H1 (cell line): ENCODE results near the gene ADAMTSL2. TPM values are rescaled to one million over a fixed set of nuclear protein-coding genes. Genes with fewer than 3 reads are reported as not detected.

Experiments
- CTCF ChIA-PET: fragments of 300-600 bp; sonication (Branson Sonifier 250); formaldehyde crosslinking; loops from one replicate; lab custom pipeline; 2021; ENCODE audit not compliant: partially characterized antibody; lab: Charles Lee
- POLR2A ChIA-PET: fragments of 300-600 bp; sonication (Branson Sonifier 250); formaldehyde crosslinking; loops from one replicate; lab custom pipeline; 2021; ENCODE audit warnings: inconsistent platforms; ENCODE audit not compliant: partially characterized antibody; lab: Charles Lee
- DNase-seq, 2 experiments: peaks; one replicate each; pipeline versions ENCODE4 v3.0.0 to v3.0.0-alpha.2; 2010 to 2022; ENCODE audit warnings: low spot score in 2 of 2, low read depth in 1 of 2, mixed read lengths in 1 of 2
- FAIRE-seq: peaks from 2 replicates; lab custom pipeline; 2011; peaks lifted over from hg19 to GRCh38; lab: Jason Lieb, UNC
- H2AFZ ChIP-seq: 2 replicates; pipeline ENCODE4 v1.8.1; 2012; ENCODE audit warnings: low read length, inconsistent platforms
- H2AK5ac ChIP-seq: 2 replicates; pipeline ENCODE4 v1.6.1; 2013; ENCODE audit warnings: low read depth, low read length
- H2BK120ac ChIP-seq: replicated peaks from 2 replicates; pipeline ENCODE3; 2013; ENCODE audit warnings: low read depth, low read length, inconsistent platforms
- H2BK12ac ChIP-seq: 2 replicates; pipeline ENCODE4 v1.6.1; 2013; ENCODE audit warnings: low read depth, low read length
- H2BK15ac ChIP-seq: 2 replicates; pipeline ENCODE4 v1.6.1; 2013; ENCODE audit warnings: low read length
- H2BK20ac ChIP-seq: 2 replicates; pipeline ENCODE4 v1.6.1; 2013; ENCODE audit warnings: low read length
- H2BK5ac ChIP-seq: 2 replicates; pipeline ENCODE4 v1.6.1; 2013; ENCODE audit warnings: low read depth, low read length
- H3K14ac ChIP-seq: 2 replicates; pipeline ENCODE4 v1.6.1; 2013; ENCODE audit warnings: inconsistent platforms; ENCODE audit not compliant: insufficient read length
- H3K18ac ChIP-seq: 2 replicates; pipeline ENCODE4 v1.6.1; 2013; ENCODE audit warnings: low read length; ENCODE audit errors: extremely low read depth
- H3K23ac ChIP-seq: 2 replicates; pipeline ENCODE4 v1.6.1; 2013; ENCODE audit warnings: inconsistent platforms; ENCODE audit not compliant: insufficient read length
- H3K23me2 ChIP-seq: 2 replicates; pipeline ENCODE4 v1.6.1; 2013; ENCODE audit warnings: low read depth, low read length
- H3K27ac ChIP-seq: 2 replicates; pipeline ENCODE4 v1.6.1; 2011; ENCODE audit warnings: low read depth, low read length, inconsistent platforms
- H3K27me3 ChIP-seq, 4 experiments: replicated peaks in 1 of 4; 1 replicate in 1 of 4; 2 replicates in 3 of 4; pipeline versions ENCODE4 v1.6.1 to v1.8.1; 2011 to 2013; ENCODE audit warnings: low read length in 3 of 4, mild to moderate bottlenecking in 3 of 4, inconsistent platforms in 2 of 4, mixed read lengths in 2 of 4, moderate library complexity in 1 of 4; ENCODE audit not compliant: control insufficient read depth in 3 of 4, insufficient read depth in 3 of 4; ENCODE audit errors: extremely low read depth in 1 of 4
- H3K36me3 ChIP-seq, 4 experiments: 2 replicates each; pipeline versions ENCODE4 v1.6.1 to v1.8.1; 2011 to 2013; ENCODE audit warnings: mild to moderate bottlenecking in 4 of 4, low read length in 3 of 4, moderate library complexity in 2 of 4, control low read depth in 1 of 4, inconsistent platforms in 1 of 4; ENCODE audit not compliant: insufficient read depth in 4 of 4, control insufficient read depth in 2 of 4
- H3K4ac ChIP-seq: replicated peaks from 2 replicates; pipeline ENCODE3; 2013; ENCODE audit warnings: low read length, low read depth, mixed read lengths, inconsistent platforms; ENCODE audit not compliant: insufficient read length
- H3K4me1 ChIP-seq, 4 experiments: replicated peaks in 1 of 4; 1 replicate in 1 of 4; 2 replicates in 3 of 4; pipeline versions ENCODE4 v1.6.1 to v1.8.1; 2011 to 2013; ENCODE audit warnings: low read length in 3 of 4, inconsistent platforms in 2 of 4, mixed read lengths in 1 of 4; ENCODE audit not compliant: insufficient read depth in 4 of 4, control insufficient read depth in 3 of 4
- H3K4me2 ChIP-seq, 2 experiments: 2 replicates each; pipeline versions ENCODE4 v1.6.1 to v1.8.1; 2011 to 2013; ENCODE audit warnings: low read depth in 2 of 2, low read length in 2 of 2, control low read depth in 1 of 2, inconsistent platforms in 1 of 2, mild to moderate bottlenecking in 1 of 2; ENCODE audit not compliant: insufficient read depth in 1 of 2
- H3K4me3 ChIP-seq, 4 experiments: fragments of 200-600, 300-600 bp in 1 of 4; sonication (generic), shearing (Covaris generic), sonication (Bioruptor Twin) in 1 of 4; 2 replicates each; pipeline versions ENCODE4 v1.5.1 to v1.8.1; 2011 to 2016; ENCODE audit warnings: low read length in 4 of 4, low read depth in 3 of 4, control low read depth in 2 of 4, inconsistent platforms in 2 of 4, mild to moderate bottlenecking in 2 of 4, mixed read lengths in 1 of 4, moderate library complexity in 1 of 4; ENCODE audit not compliant: insufficient read depth in 2 of 4; ENCODE audit errors: extremely low read depth in 1 of 4
- H3K56ac ChIP-seq: replicated peaks from 2 replicates; pipeline ENCODE3; 2013; ENCODE audit warnings: low read depth, mild to moderate bottlenecking, mixed read lengths, low read length, inconsistent platforms; ENCODE audit not compliant: insufficient read length
- H3K79me1 ChIP-seq: 2 replicates; pipeline ENCODE4 v1.6.1; 2013; ENCODE audit warnings: low read depth, low read length, control low read depth
- H3K79me2 ChIP-seq, 2 experiments: 2 replicates each; pipeline versions ENCODE4 v1.6.1 to v1.8.1; 2012 to 2013; ENCODE audit warnings: low read length in 2 of 2, mild to moderate bottlenecking in 2 of 2, inconsistent platforms in 1 of 2; ENCODE audit not compliant: insufficient read depth in 2 of 2, control insufficient read depth in 1 of 2
- H3K9ac ChIP-seq, 4 experiments: replicated peaks in 1 of 4; 1 replicate in 1 of 4; 2 replicates in 3 of 4; pipeline versions ENCODE4 v1.6.1 to v1.8.1; 2011 to 2013; ENCODE audit warnings: low read depth in 3 of 4, low read length in 3 of 4, control low read depth in 2 of 4, mild to moderate bottlenecking in 2 of 4, moderate library complexity in 2 of 4, inconsistent platforms in 1 of 4; ENCODE audit errors: extremely low read depth in 1 of 4
- H3K9me3 ChIP-seq, 2 experiments: 2 replicates each; pipeline versions ENCODE4 v1.6.1 to v1.8.1; 2012 to 2013; ENCODE audit warnings: mild to moderate bottlenecking in 2 of 2, moderate library complexity in 2 of 2, control low read depth in 1 of 2, inconsistent platforms in 1 of 2, low read depth in 1 of 2, low read length in 1 of 2, mixed read lengths in 1 of 2; ENCODE audit not compliant: insufficient read depth in 2 of 2
- H4K20me1 ChIP-seq, 2 experiments: replicated peaks in 1 of 2; 2 replicates each; pipeline versions ENCODE3 to v1.8.1; 2011 to 2013; ENCODE audit warnings: inconsistent platforms in 2 of 2, low read length in 2 of 2, mild to moderate bottlenecking in 1 of 2; ENCODE audit not compliant: insufficient read depth in 2 of 2, control insufficient read depth in 1 of 2
- H4K5ac ChIP-seq: 2 replicates; pipeline ENCODE4 v1.6.1; 2013; ENCODE audit warnings: low read length, low read depth, mixed read lengths, inconsistent platforms; ENCODE audit not compliant: insufficient read length
- H4K8ac ChIP-seq: 2 replicates; pipeline ENCODE4 v1.8.0; 2013; ENCODE audit warnings: mild to moderate bottlenecking, moderate library complexity, low read length, inconsistent platforms; ENCODE audit not compliant: insufficient read depth; ENCODE audit errors: extremely low read depth
- H4K91ac ChIP-seq: replicated peaks from 2 replicates; pipeline ENCODE3; 2013; ENCODE audit warnings: low read length, mixed read lengths, inconsistent platforms; ENCODE audit not compliant: insufficient read length
- BACH1 ChIP-seq: IDR thresholded peaks from 2 replicates; pipeline ENCODE4 v1.6.1; 2012; ENCODE audit warnings: low read length, improper control_type of control experiment
- CTBP2 ChIP-seq: IDR thresholded peaks from 2 replicates; pipeline ENCODE4 v1.7.0; 2011; ENCODE audit warnings: borderline replicate concordance, mild to moderate bottlenecking, moderate library complexity, mixed read lengths, low read length; ENCODE audit not compliant: insufficient read depth, insufficient read length
- JUND ChIP-seq: IDR thresholded peaks from 2 replicates; pipeline ENCODE4 v1.6.1; 2011; ENCODE audit warnings: mild to moderate bottlenecking, improper control_type of control experiment, low read length
- KDM1A ChIP-seq: fragments of 200-600, 300-600 bp; sonication (generic); IDR thresholded peaks from 2 replicates; pipeline ENCODE4 v1.7.1; 2016; ENCODE audit warnings: mild to moderate bottlenecking, low read length, borderline replicate concordance
- NANOG ChIP-seq: IDR thresholded peaks from 2 replicates; pipeline ENCODE4 v1.6.1; 2011; ENCODE audit warnings: low read length, low read depth, mild to moderate bottlenecking, inconsistent platforms; ENCODE audit not compliant: insufficient read depth, poor library complexity, severe bottlenecking
- RNF2 ChIP-seq: fragments of 200-900, 300-1000 bp; sonication (generic); IDR thresholded peaks from 2 replicates; pipeline ENCODE4 v1.7.1; 2016; ENCODE audit warnings: borderline replicate concordance, low read depth, mild to moderate bottlenecking, antibody characterized with exemption, low read length; ENCODE audit not compliant: poor library complexity, severe bottlenecking; ENCODE audit errors: missing control alignments
- TAF1 ChIP-seq: IDR thresholded peaks from 2 replicates; pipeline ENCODE4 v1.6.1; 2011; ENCODE audit warnings: mild to moderate bottlenecking, low read depth, low read length
- WGBS, 2 experiments: shearing (Covaris generic) in 1 of 2; methylation state at CpG; one replicate each; pipeline versions ENCODE4 v1.1.6 to v1.1.7; 2013 to 2015; ENCODE audit warnings: low lambda C conversion rate in 2 of 2, mixed read lengths in 2 of 2, inconsistent platforms in 1 of 2, low coverage in 1 of 2, missing lambda C conversion rate in 1 of 2; ENCODE audit not compliant: insufficient replicate concordance in 2 of 2, insufficient coverage in 1 of 2, insufficient read length in 1 of 2; ENCODE audit errors: extremely low coverage in 1 of 2, missing lambda C conversion rate in 1 of 2; 5-methylcytosine and 5-hydroxymethylcytosine counted together
- polyA plus RNA-seq, 7 experiments: library from polyadenylated mRNA; depleted of rRNA in 3 of 7; stranded (reverse) in 5 of 7; unstranded in 2 of 7; fragments of >200 nt in 5 of 7; fragments of 200-250 nt in 2 of 7; gene quantifications; 1 replicate in 5 of 7; 2 replicates in 1 of 7; 4 replicates in 1 of 7; pipeline versions ENCODE4 v1.2.1 to v1.2.3, GENCODE V29; 2011 to 2013; ENCODE audit warnings: missing spikeins in 2 of 7, mixed read lengths in 2 of 7
- total RNA-seq: library from RNA; stranded (reverse); fragmentation: NEBNext Ultra II Directional; extraction: Animal tissue kit (Norgen Biotek cat#: 25700); gene quantifications from 2 replicates; pipeline ENCODE4 v1.2.1, GENCODE V29; 2021
- TF ChIP-seq, protein P1 (sequence below): IDR thresholded peaks from 2 replicates; pipeline ENCODE4 v1.6.1; 2011; ENCODE audit warnings: low read length, improper control_type of control experiment
- TF ChIP-seq, protein P2 (sequence below): IDR thresholded peaks from 2 replicates; pipeline ENCODE4 v1.6.1; 2012; ENCODE audit warnings: inconsistent platforms

The ADAMTSL2 gene
- total and polyA plus RNA-seq, 2 of the 8 experiments (the other 6 are each of a cell fraction or from before 2014, with no cell fraction given), result 0.74 to 0.76 TPM

DNA sequence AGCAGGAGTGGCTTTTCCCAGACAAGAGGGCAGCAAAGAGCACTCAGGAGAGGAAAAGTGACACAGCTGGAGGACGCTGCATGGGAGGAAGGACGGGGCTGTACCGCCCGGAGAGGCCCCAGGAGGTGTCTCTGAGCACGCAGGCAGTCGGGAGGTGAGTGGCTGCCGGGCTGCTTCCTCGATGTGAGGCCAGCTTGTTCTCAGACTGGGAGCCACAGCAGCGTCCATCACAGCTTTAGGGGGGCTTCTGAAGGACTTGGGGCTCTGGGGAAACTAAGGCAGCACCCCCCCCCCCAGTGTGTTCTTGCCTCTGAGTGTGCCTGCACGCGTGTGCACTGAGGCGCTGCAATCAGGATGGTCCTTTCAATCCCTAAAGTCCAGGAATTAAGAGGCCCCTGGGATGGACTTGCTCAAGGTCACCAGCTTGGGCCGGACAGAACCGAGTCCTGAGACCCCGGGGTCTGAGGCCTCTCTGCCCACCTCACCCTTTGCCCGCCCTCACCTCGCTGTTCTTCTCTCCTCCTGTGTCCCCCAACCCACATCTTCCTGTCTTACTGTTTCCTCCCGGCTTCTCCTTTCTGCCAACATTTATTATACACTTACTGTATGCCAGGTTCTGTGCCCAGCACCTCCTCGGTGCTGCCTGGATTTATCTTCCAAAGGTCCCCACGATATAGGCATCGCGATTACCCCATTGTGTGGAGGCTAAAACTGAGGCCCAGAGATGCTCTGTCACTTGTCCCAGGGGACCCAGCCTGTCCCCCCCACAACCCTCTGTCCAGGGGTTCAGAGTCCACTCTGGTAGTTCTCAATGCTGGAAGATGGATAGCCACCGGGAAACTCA, 41.7 kb downstream of the ADAMTSL2 start:
- no peak overlapping the region for H2BK5ac ChIP-seq
- H3K79me2 ChIP-seq, result no peaks in the 10 kb centered on the region
- no peak overlapping the region for H4K8ac ChIP-seq
- 89% methylated on average over 23 of the region's 23 CpGs; no CpG with 5 or more reads in 1 of the 2 experiments for WGBS, 2 experiments
- no peak overlapping the region for H3K4me2 ChIP-seq
- H4K20me1 ChIP-seq, result no peaks in the 10 kb centered on the region
- no peak overlapping the region for H2BK12ac ChIP-seq
- FAIRE-seq (no peak), DNase-seq (no peak)
- peaks cover 0 to 8% (median 1%) of the 10 kb centered on the region in 4 experiments; a peak in 5 of 7 replicates for H3K4me1 ChIP-seq
- H2AFZ ChIP-seq, result no peak overlapping the region
- H4K91ac ChIP-seq, result no peak overlapping the region
- no peak overlapping the region for H2AK5ac ChIP-seq
- H3K27me3 ChIP-seq, result 0 out of 7 replicates have a peak, but pooled peaks cover 0 to 2% (median 0%) of the 10 kb centered on the region in 4 experiments
- H3K4me3 ChIP-seq, result no peak overlapping the region
- no peak overlapping the region for H3K14ac ChIP-seq
- no peak overlapping the region for H2BK20ac ChIP-seq
- H3K9ac ChIP-seq, result no peak overlapping the region
- H3K56ac ChIP-seq, result no peak overlapping the region
- H3K23me2 ChIP-seq, result no peaks in the 10 kb centered on the region
- no peak overlapping the region for H4K5ac ChIP-seq
- no peaks in the 10 kb centered on the region for H3K36me3 ChIP-seq
- ChIA-PET CTCF (interaction anchor here (0.7 to 4.9 kb wide), 7 partner anchors 8 to 153 kb away, joined by 3 to 18 read pairs (median 3); no protein-coding TSS in a partner anchor), POLR2A (interaction anchor here (0.7 to 1.1 kb wide), 2 partner anchors 12 to 18 kb away, joined by 3 read pairs; no protein-coding TSS in a partner anchor)
- no peaks in the 10 kb centered on the region for H3K79me1 ChIP-seq
- H2BK120ac ChIP-seq, result no peak overlapping the region
- no peak overlapping the region for H3K27ac ChIP-seq
- H3K4ac ChIP-seq, result no peak overlapping the region
- H3K9me3 ChIP-seq, result no peaks in the 10 kb centered on the region
- no peak overlapping the region for H3K23ac ChIP-seq
- 0 out of 2 replicates have a peak overlapping the region, but pooled peaks have one; percentile 19 for H3K18ac ChIP-seq
- no peak overlapping the region for H2BK15ac ChIP-seq
- no peak for TF ChIP-seq TAF1
- TF ChIP-seq KDM1A, result no peak
- no peak for TF ChIP-seq RNF2
- TF ChIP-seq NANOG, result no peak
- TF ChIP-seq, protein P1, sequence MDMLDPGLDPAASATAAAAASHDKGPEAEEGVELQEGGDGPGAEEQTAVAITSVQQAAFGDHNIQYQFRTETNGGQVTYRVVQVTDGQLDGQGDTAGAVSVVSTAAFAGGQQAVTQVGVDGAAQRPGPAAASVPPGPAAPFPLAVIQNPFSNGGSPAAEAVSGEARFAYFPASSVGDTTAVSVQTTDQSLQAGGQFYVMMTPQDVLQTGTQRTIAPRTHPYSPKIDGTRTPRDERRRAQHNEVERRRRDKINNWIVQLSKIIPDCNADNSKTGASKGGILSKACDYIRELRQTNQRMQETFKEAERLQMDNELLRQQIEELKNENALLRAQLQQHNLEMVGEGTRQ, result no peak
- no peak for TF ChIP-seq CTBP2
- TF ChIP-seq, protein P2, sequence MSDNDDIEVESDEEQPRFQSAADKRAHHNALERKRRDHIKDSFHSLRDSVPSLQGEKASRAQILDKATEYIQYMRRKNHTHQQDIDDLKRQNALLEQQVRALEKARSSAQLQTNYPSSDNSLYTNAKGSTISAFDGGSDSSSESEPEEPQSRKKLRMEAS, result no peak
- TF ChIP-seq BACH1, result no peak
- no peak for TF ChIP-seq JUND
